A549 (cell line): Measurements from ENCODE around the gene VMO1.

Experiments used
- CEBPB ChIP-seq, 2 experiments: fragments of >200 bp in 1 of 2; sonication (Bioruptor Twin) in 1 of 2; formaldehyde crosslinking in 1 of 2; IDR thresholded peaks; 2 replicates each; pipeline ENCODE4 v1.6.1; 2012 to 2016
- CHD2 ChIP-seq: fragments of 150-350 bp; IDR thresholded peaks from 2 replicates; pipeline ENCODE4 v1.6.1; 2014; ENCODE audit warnings: low read length; ENCODE audit not compliant: partially characterized antibody
- CTCF ChIP-seq: fragments of >200 bp; sonication (Bioruptor Twin); formaldehyde crosslinking; IDR thresholded peaks from 3 replicates; pipeline ENCODE4 v1.5.1; 2016
- ELK1 ChIP-seq: fragments of 150-350 bp; IDR thresholded peaks from 2 replicates; pipeline ENCODE4 v1.6.1; 2014; ENCODE audit warnings: low read depth, mild to moderate bottlenecking, low read length
- EP300 ChIP-seq, 2 experiments: fragments of >200 bp; sonication (Bioruptor Twin); formaldehyde crosslinking; IDR thresholded peaks; 2 replicates in 1 of 2; 3 replicates in 1 of 2; pipeline ENCODE4 v1.6.1; 2016 to 2017
- JUNB ChIP-seq: fragments of >200 bp; sonication (Bioruptor Twin); formaldehyde crosslinking; IDR thresholded peaks from 2 replicates; pipeline ENCODE4 v1.6.1; 2016
- MAX ChIP-seq: IDR thresholded peaks from 2 replicates; pipeline ENCODE4 v1.6.1; 2012
- POLR2A ChIP-seq: IDR thresholded peaks from 2 replicates; pipeline ENCODE4 v1.6.1; 2012; ENCODE audit warnings: mild to moderate bottlenecking, low read length
- ZFP36 ChIP-seq: fragments of 450-650 bp; IDR thresholded peaks from 2 replicates; pipeline ENCODE4 v1.6.1; 2014; ENCODE audit warnings: borderline replicate concordance; ENCODE audit not compliant: partially characterized antibody

GRCh38 chr17:4753392-4753791 lies 32.8 kb downstream of the VMO1 start:
- no peak for TF ChIP-seq CTCF
- TF ChIP-seq ZFP36 = no peak
- no peak for TF ChIP-seq MAX
- no peak for TF ChIP-seq ELK1
- no peak for TF ChIP-seq CEBPB (IDR thresholded peaks at IDR 0.05)
- no peak for TF ChIP-seq POLR2A
- no peak for TF ChIP-seq EP300 (IDR thresholded peaks at IDR 0.05)
- no peak for TF ChIP-seq JUNB
- TF ChIP-seq CHD2 = no peak
